Erythroblast (primary cell): Measurements from ENCODE around the gene SCPEP1.
"Not testable (repeated sequence)": the region's sequence is repeated elsewhere in the genome, so short reads cannot be mapped to it uniquely, and the experiment has no call there.

Experiments used
- DNase-seq, 2 experiments: peaks; one replicate each; lab custom pipeline; 2025; lab: John Stamatoyannopoulos, UW
- GATA1 ChIP-seq: IDR thresholded peaks from 2 replicates; pipeline ENCODE4 v1.6.1; 2011; ENCODE audit warnings: low read depth, mild to moderate bottlenecking, control low read depth, low read length, moderate library complexity
- POLR2A ChIP-seq: IDR thresholded peaks from 2 replicates; pipeline ENCODE4 v1.6.1; 2011; ENCODE audit warnings: mild to moderate bottlenecking, low read length

Gene SCPEP1

GRCh38 chr17:56977673-56978395 is at the start of gene SCPEP1:
TSS of gene SCPEP1 (plus strand) at chr17:56978131. CDS start at chr17:56978160, 29 bp downstream.
- DNase-seq: peak; percentile 88 to 92
- TF ChIP-seq GATA1 (no peak), POLR2A (peak; percentile 50)

GRCh38 chr17:56928586-56928985 is 49.3 kb upstream of the SCPEP1 start:
- no peak for DNase-seq
- TF ChIP-seq POLR2A (no peak), GATA1 (no peak)

GRCh38 chr17:56929362-56929969 is 48.5 kb upstream of the SCPEP1 start:
- peak; percentile 19 to 55 for DNase-seq
- TF ChIP-seq POLR2A: no peak
- TF ChIP-seq GATA1: no peak

- TF ChIP-seq POLR2A: no peak
- no peak for TF ChIP-seq GATA1
- DNase-seq: no peak
Observed at GRCh38 chr17:56930739-56931337, 47.1 kb upstream of the SCPEP1 start.

GRCh38 chr17:56933151-56933745 is 44.7 kb upstream of the SCPEP1 start:
- no peak for TF ChIP-seq POLR2A
- TF ChIP-seq GATA1: no peak
- DNase-seq: no peak

- no peak for DNase-seq
- TF ChIP-seq POLR2A (no peak), GATA1 (no peak)
Observed at GRCh38 chr17:56933868-56934267, 44.1 kb upstream of the SCPEP1 start.

- no peak for DNase-seq
Observed at GRCh38 chr17:56934280-56934679, 43.7 kb upstream of the SCPEP1 start.

GRCh38 chr17:56935461-56935860 is 42.5 kb upstream of the SCPEP1 start:
- TF ChIP-seq GATA1 (no peak), POLR2A (no peak)

More at GRCh38 chr17:56934280-56934679, 43.7 kb upstream of the SCPEP1 start:
- TF ChIP-seq GATA1: no peak
- TF ChIP-seq POLR2A: no peak

GRCh38 chr17:56936697-56937322 is 41.1 kb upstream of the SCPEP1 start:
- TF ChIP-seq GATA1: no peak
- no peak for TF ChIP-seq POLR2A
- DNase-seq: no peak

More at GRCh38 chr17:56935461-56935860, 42.5 kb upstream of the SCPEP1 start:
- no peak for DNase-seq

- peak; percentile 18 to 29 for DNase-seq
- no peak for TF ChIP-seq POLR2A
- TF ChIP-seq GATA1: no peak
Observed at GRCh38 chr17:56937687-56938086, 40.2 kb upstream of the SCPEP1 start.

- DNase-seq: not testable (repeated sequence)
Observed at GRCh38 chr17:56938206-56938605, 39.7 kb upstream of the SCPEP1 start.

- peak; percentile 66 to 83 for DNase-seq
- TF ChIP-seq GATA1: no peak
- TF ChIP-seq POLR2A: no peak
Observed at GRCh38 chr17:56939869-56940484, 38.0 kb upstream of the SCPEP1 start.
